ENCODE data around the gene FARS2.

FARS2 gene

GRCh38 chr6:5814901-5815300, 553.6 kb downstream of the FARS2 start:
- no peaks in the 10 kb centered on the region for H3K9me3 ChIP-seq (ENCODE audit: control insufficient read depth in 2 of 2, low read length in 2 of 2)
- no peak overlapping the region for H3K27ac ChIP-seq (ENCODE audit: low read depth in 2 of 2, low read length in 2 of 2)
- no peaks in the 10 kb centered on the region for H3K36me3 ChIP-seq (ENCODE audit: control insufficient read depth in 2 of 2, insufficient read depth in 2 of 2, low read length in 2 of 2)
- H3K9ac ChIP-seq (ENCODE audit: low read depth in 1 of 2, low read length in 2 of 2), result no peak overlapping the region
- H3K4me3 ChIP-seq (ENCODE audit: low read length in 2 of 2), result no peak overlapping the region
- H3K27me3 ChIP-seq (ENCODE audit: control insufficient read depth in 2 of 2, insufficient read depth in 2 of 2, low read length in 2 of 2), result peaks cover 0 to 2% of the 10 kb centered on the region in 2 donors
- peaks cover 0 to 2% of the 10 kb centered on the region in 2 donors for H3K4me1 ChIP-seq (ENCODE audit: control insufficient read depth in 2 of 2, insufficient read depth in 2 of 2, low read length in 2 of 2)

- Histone ChIP-seq H3K9me3 (ENCODE audit: control insufficient read depth in 2 of 2, low read length in 2 of 2) (no peaks in the 10 kb centered on the region), H3K4me1 (ENCODE audit: control insufficient read depth in 2 of 2, insufficient read depth in 2 of 2, low read length in 2 of 2) (peaks cover 0 to 2% of the 10 kb centered on the region in 2 donors), H3K9ac (ENCODE audit: low read depth in 1 of 2, low read length in 2 of 2) (no peak overlapping the region), H3K4me3 (ENCODE audit: low read length in 2 of 2) (no peak overlapping the region), H3K27ac (ENCODE audit: low read depth in 2 of 2, low read length in 2 of 2) (no peak overlapping the region), H3K36me3 (ENCODE audit: control insufficient read depth in 2 of 2, insufficient read depth in 2 of 2, low read length in 2 of 2) (no peaks in the 10 kb centered on the region), H3K27me3 (ENCODE audit: control insufficient read depth in 2 of 2, insufficient read depth in 2 of 2, low read length in 2 of 2) (peaks cover 0 to 2% of the 10 kb centered on the region in 2 donors)
These were observed 556.6 kb downstream of the FARS2 start for GRCh38 chr6:5817869-5818268.

- Histone ChIP-seq H3K9me3 (ENCODE audit: control insufficient read depth in 2 of 2, low read length in 2 of 2) (no peaks in the 10 kb centered on the region), H3K4me3 (ENCODE audit: low read length in 2 of 2) (no peak overlapping the region), H3K4me1 (ENCODE audit: control insufficient read depth in 2 of 2, insufficient read depth in 2 of 2, low read length in 2 of 2) (peaks cover 0 to under 1% of the 10 kb centered on the region in 2 donors), H3K27ac (ENCODE audit: low read depth in 2 of 2, low read length in 2 of 2) (no peak overlapping the region), H3K9ac (ENCODE audit: low read depth in 1 of 2, low read length in 2 of 2) (no peak overlapping the region), H3K36me3 (ENCODE audit: control insufficient read depth in 2 of 2, insufficient read depth in 2 of 2, low read length in 2 of 2) (no peaks in the 10 kb centered on the region), H3K27me3 (ENCODE audit: control insufficient read depth in 2 of 2, insufficient read depth in 2 of 2, low read length in 2 of 2) (peaks cover 0 to 2% of the 10 kb centered on the region in 2 donors)
These were observed 557.6 kb downstream of the FARS2 start for GRCh38 chr6:5818959-5819358.

Measured in mucosa of rectum (tissue), 2 donors.